Vagina (tissue), 2 donors: ENCODE measurements around the gene ODAD3.
"Not testable (repeated sequence)": the region's sequence is repeated elsewhere in the genome, so short reads cannot be mapped to it uniquely, and the experiment has no call there.

Experiments used
- POLR2A ChIP-seq, 2 donors: fragments of 450-650 bp; IDR thresholded peaks; one replicate each; pipeline ENCODE4 v1.6.1; 2017; ENCODE audit warnings: antibody characterized with exemption in 2 of 2, mild to moderate bottlenecking in 2 of 2, moderate library complexity in 2 of 2
- TF ChIP-seq, protein P1 (sequence below), 3 experiments: fragments of 450-650 bp in 2 of 3; fragments of 200-600 bp in 1 of 3; sonication (generic) in 1 of 3; IDR thresholded peaks; one replicate each; pipeline ENCODE4 v1.5.1; 2017 to 2019; ENCODE audit warnings: antibody characterized with exemption in 3 of 3, mild to moderate bottlenecking in 2 of 3, moderate library complexity in 2 of 3

DNA sequence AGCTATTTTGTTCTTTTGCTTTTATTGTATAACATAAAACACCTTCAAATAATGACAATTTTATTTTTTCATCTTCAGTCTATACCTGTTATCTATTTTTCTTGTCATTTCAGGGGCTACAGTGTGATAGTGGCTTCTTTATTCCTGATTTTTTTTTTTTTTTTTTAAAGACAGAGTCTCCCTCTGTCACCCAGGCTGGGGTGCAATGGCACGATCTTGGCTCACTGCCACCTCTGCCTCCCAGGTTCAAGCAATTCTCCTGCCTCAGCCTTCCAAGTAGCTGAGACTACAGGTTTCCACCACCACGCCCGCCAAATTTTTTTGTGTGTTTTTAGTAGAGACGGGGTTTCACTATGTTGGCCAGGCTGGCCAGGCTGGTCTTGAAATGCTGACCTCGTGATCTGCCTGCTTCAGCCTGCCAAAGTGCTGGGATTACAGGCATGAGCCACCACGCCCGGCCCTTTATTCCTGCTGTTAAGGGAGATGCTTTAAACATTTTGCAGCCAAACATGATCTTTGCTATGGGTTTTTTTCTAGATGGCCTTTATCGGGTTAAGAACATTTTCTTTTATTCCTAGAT lies 33.4 kb upstream of the ODAD3 start:
- TF ChIP-seq, protein P1, sequence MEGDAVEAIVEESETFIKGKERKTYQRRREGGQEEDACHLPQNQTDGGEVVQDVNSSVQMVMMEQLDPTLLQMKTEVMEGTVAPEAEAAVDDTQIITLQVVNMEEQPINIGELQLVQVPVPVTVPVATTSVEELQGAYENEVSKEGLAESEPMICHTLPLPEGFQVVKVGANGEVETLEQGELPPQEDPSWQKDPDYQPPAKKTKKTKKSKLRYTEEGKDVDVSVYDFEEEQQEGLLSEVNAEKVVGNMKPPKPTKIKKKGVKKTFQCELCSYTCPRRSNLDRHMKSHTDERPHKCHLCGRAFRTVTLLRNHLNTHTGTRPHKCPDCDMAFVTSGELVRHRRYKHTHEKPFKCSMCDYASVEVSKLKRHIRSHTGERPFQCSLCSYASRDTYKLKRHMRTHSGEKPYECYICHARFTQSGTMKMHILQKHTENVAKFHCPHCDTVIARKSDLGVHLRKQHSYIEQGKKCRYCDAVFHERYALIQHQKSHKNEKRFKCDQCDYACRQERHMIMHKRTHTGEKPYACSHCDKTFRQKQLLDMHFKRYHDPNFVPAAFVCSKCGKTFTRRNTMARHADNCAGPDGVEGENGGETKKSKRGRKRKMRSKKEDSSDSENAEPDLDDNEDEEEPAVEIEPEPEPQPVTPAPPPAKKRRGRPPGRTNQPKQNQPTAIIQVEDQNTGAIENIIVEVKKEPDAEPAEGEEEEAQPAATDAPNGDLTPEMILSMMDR (IDR thresholded peaks at IDR 0.05) = not testable (repeated sequence)
- not testable (repeated sequence) for TF ChIP-seq POLR2A (IDR thresholded peaks at IDR 0.05)
